Ovary (tissue), 9 donors: ENCODE results near the gene PANX1. TPM values are rescaled to one million over a fixed set of nuclear protein-coding genes. Genes with fewer than 3 reads are reported as not detected.

Experiments
- DNase-seq, 5 donors: peaks; one replicate each; pipeline ENCODE4 v3.0.0-alpha.2; 2019 to 2020
- H3K27ac ChIP-seq, 2 donors: fragments of 200-600 bp; one replicate each; pipeline versions ENCODE4 v1.5.1 to v1.8.0; 2019 to 2022
- H3K27me3 ChIP-seq: fragments of 200-600 bp; one replicate; pipeline ENCODE4 v1.8.0; 2022
- H3K36me3 ChIP-seq: fragments of 200-600 bp; sonication (generic); one replicate; pipeline ENCODE4 v1.5.1; 2019
- H3K4me1 ChIP-seq: one replicate; pipeline ENCODE4 v1.8.1; 2013; ENCODE audit warnings: mild to moderate bottlenecking, moderate library complexity; ENCODE audit not compliant: insufficient read depth
- H3K4me3 ChIP-seq: fragments of 200-600 bp; sonication (generic); one replicate; pipeline ENCODE4 v1.5.1; 2017
- H3K9me3 ChIP-seq, 2 donors: fragments of 200-600 bp in 1 of 2; sonication (generic) in 1 of 2; one replicate each; pipeline versions ENCODE4 v1.5.1 to v1.8.1; 2013 to 2019; ENCODE audit warnings: mild to moderate bottlenecking in 1 of 2, moderate library complexity in 1 of 2
- CTCF ChIP-seq, 3 donors: fragments of 450-650 bp in 2 of 3; fragments of 200-600 bp in 1 of 3; IDR thresholded peaks; one replicate each; pipeline versions ENCODE4 v1.5.1 to v1.8.0; 2016 to 2022; ENCODE audit warnings: antibody characterized with exemption in 3 of 3, mild to moderate bottlenecking in 1 of 3
- EP300 ChIP-seq: sonication (generic); formaldehyde crosslinking; IDR thresholded peaks from one replicate; pipeline ENCODE4 v1.6.1; 2017; ENCODE audit warnings: antibody characterized with exemption
- POLR2A ChIP-seq: fragments of 450-650 bp; IDR thresholded peaks from one replicate; pipeline ENCODE4 v1.6.1; 2017; ENCODE audit warnings: antibody characterized with exemption, mild to moderate bottlenecking, moderate library complexity
- WGBS, 3 donors: extraction: QIAGEN DNeasy Blood & Tissue Kit in 1 of 3; methylation state at CpG; one replicate each; pipeline versions ENCODE4 v1.1.5 to v1.1.7; 2013 to 2017; 5-methylcytosine and 5-hydroxymethylcytosine counted together
- intact Hi-C, 4 donors: fragments of 100-400 bp; cut with DNase I; formaldehyde crosslinking; loops; one replicate each; pipeline versions ENCODE4 v1.11.0 to v1.15.1; 2022 to 2023
- polyA plus RNA-seq, 2 donors: library from polyadenylated mRNA; stranded (reverse); fragments of 200-250 nt in 1 of 2; fragments of 350-450 nt in 1 of 2; fragmentation: Illumina TruSeq in 1 of 2; extraction: RNeasy Lipid Tissue Mini Kit (QIAGEN cat#74804) in 1 of 2; gene quantifications; one replicate each; pipeline ENCODE4 v1.2.3, GENCODE V29; 2013 to 2014
- total RNA-seq, 7 donors: library from RNA; depleted of rRNA in 2 of 7; stranded (reverse); fragments of >200 nt in 2 of 7; fragmentation: NEBNext Ultra II Directional in 3 of 7; extraction: Animal tissue kit (Norgen Biotek cat#: 25700) in 3 of 7; gene quantifications; one replicate each; pipeline versions ENCODE4 v1.1.0 to v1.2.4, GENCODE V29; 2016 to 2023
- donor health status: DM: no; HTN: no; CAD: no; lungs with moderate emphysema.
- donor health status: DM: no; HTN: no; CAD: no.
- donor health status: Bipolar disorder and iron deficiency.
- donor health status: DM: yes; HTN: yes; CAD: no.
- donor health status: DM: no; HTN: no; CAD: no.
- donor health status: DM: yes; HTN: yes; CAD: no.

The PANX1 gene
- total and polyA plus RNA-seq, 9 donors, result 4.9 to 37.9 (median 12.7) TPM

GRCh38 chr11:94134651-94135512, 6.2 kb downstream of the PANX1 start:
- WGBS, 3 donors, result 24 to 30% (median 25%) methylated on average over 10 of the region's 10 CpGs
- DNase-seq, result peak; percentile 67 to 84 (median 74)
- no peak for TF ChIP-seq EP300
- TF ChIP-seq CTCF (IDR thresholded peaks at IDR 0.05), result no peak
- TF ChIP-seq POLR2A, result no peak
- H3K36me3 ChIP-seq, result no peaks in the 10 kb centered on the region
- peaks cover 26% of the 10 kb centered on the region for H3K4me1 ChIP-seq
- H3K27ac ChIP-seq, result peak overlapping the region; percentile 25 to 62
- H3K9me3 ChIP-seq, result no peaks in the 10 kb centered on the region
- H3K27me3 ChIP-seq, result no peaks in the 10 kb centered on the region
- intact Hi-C loops, result no loop called here
- no peak overlapping the region for H3K4me3 ChIP-seq

- intact Hi-C loops, result no loop called here
- 91 to 92% (median 91%) methylated on average over 4 of the region's 4 CpGs for WGBS, 3 donors
- DNase-seq, result no peak
These were observed 10.8 kb downstream of the PANX1 start for GRCh38 chr11:94139416-94139815.

GRCh38 chr11:94140154-94140655, 11.6 kb downstream of the PANX1 start:
- no peaks in the 10 kb centered on the region for H3K27me3 ChIP-seq
- H3K9me3 ChIP-seq, result no peaks in the 10 kb centered on the region
- no peak overlapping the region for H3K4me3 ChIP-seq
- no peak for TF ChIP-seq CTCF (IDR thresholded peaks at IDR 0.05)
- TF ChIP-seq POLR2A, result no peak
- no peak for TF ChIP-seq EP300
- no peak for DNase-seq
- no peaks in the 10 kb centered on the region for H3K36me3 ChIP-seq
- H3K27ac ChIP-seq, result no peak overlapping the region
- intact Hi-C loops, result no loop called here
- H3K4me1 ChIP-seq, result peaks cover 6% of the 10 kb centered on the region
- WGBS, 3 donors, result 86 to 91% (median 89%) methylated on average over 2 of the region's 2 CpGs

More at GRCh38 chr11:94139416-94139815, 10.8 kb downstream of the PANX1 start:
- Histone ChIP-seq H3K4me3 (no peak overlapping the region), H3K27ac (no peak overlapping the region), H3K36me3 (no peaks in the 10 kb centered on the region), H3K9me3 (no peaks in the 10 kb centered on the region), H3K4me1 (peaks cover 11% of the 10 kb centered on the region), H3K27me3 (no peaks in the 10 kb centered on the region)
- no peak for TF ChIP-seq POLR2A
- TF ChIP-seq CTCF (IDR thresholded peaks at IDR 0.05), result no peak

- 87 to 92% (median 90%) methylated on average over 12 of the region's 12 CpGs for WGBS, 3 donors
- H3K9me3 ChIP-seq, result no peaks in the 10 kb centered on the region
- no peak overlapping the region for H3K4me3 ChIP-seq
- no peak overlapping the region for H3K27ac ChIP-seq
- H3K27me3 ChIP-seq, result no peaks in the 10 kb centered on the region
- peaks cover 5% of the 10 kb centered on the region for H3K4me1 ChIP-seq
- TF ChIP-seq POLR2A (no peak), CTCF (IDR thresholded peaks at IDR 0.05) (no peak), EP300 (no peak)
- H3K36me3 ChIP-seq, result no peaks in the 10 kb centered on the region
- intact Hi-C loops, result no loop called here
- no peak for DNase-seq
These were observed 13.1 kb downstream of the PANX1 start for GRCh38 chr11:94141511-94142307.
